ENCODE measurements around the gene RPRML.
"Not testable (repeated sequence)": the region's sequence is repeated elsewhere in the genome, so short reads cannot be mapped to it uniquely, and the experiment has no call there.

Gene RPRML

GRCh38 chr17:46979147-46979863, at the start of gene RPRML:
TSS of gene RPRML (minus strand) at chr17:46979253. CDS start at chr17:46979007, 246 bp downstream.
- peak; percentile 55 for DNase-seq

- not testable (repeated sequence) for DNase-seq
Measured at GRCh38 chr17:47016966-47017365, 37.9 kb upstream of the RPRML start.

- no peak for DNase-seq
Measured at GRCh38 chr17:47013341-47013740, 34.3 kb upstream of the RPRML start.

- no peak for DNase-seq
Measured at GRCh38 chr17:47012457-47012856, 33.4 kb upstream of the RPRML start.

- DNase-seq = no peak
Measured at GRCh38 chr17:47009759-47010594, 30.9 kb upstream of the RPRML start.

- DNase-seq = no peak
Measured at GRCh38 chr17:47004906-47005305, 25.9 kb upstream of the RPRML start.

- not testable (repeated sequence) for DNase-seq
Measured at GRCh38 chr17:47003864-47004263, 24.8 kb upstream of the RPRML start.

GRCh38 chr17:46995841-46996571, 17.0 kb upstream of the RPRML start:
- DNase-seq = no peak

- no peak for DNase-seq
Measured at GRCh38 chr17:46994993-46995392, 15.9 kb upstream of the RPRML start.

- no peak for DNase-seq
Measured at GRCh38 chr17:46991617-46992016, 12.6 kb upstream of the RPRML start.

- DNase-seq = no peak
Measured at GRCh38 chr17:46989637-46990431, 10.8 kb upstream of the RPRML start.

GRCh38 chr17:46987927-46988326, 8.9 kb upstream of the RPRML start:
- DNase-seq = not testable (repeated sequence)

GRCh38 chr17:46986366-46986765, 7.3 kb upstream of the RPRML start:
- peak; percentile 5 for DNase-seq

GRCh38 chr17:46984892-46985291, 5.8 kb upstream of the RPRML start:
- DNase-seq = peak; percentile 84

- peak; percentile 51 for DNase-seq
Measured at GRCh38 chr17:46984341-46984740, 5.3 kb upstream of the RPRML start.

- DNase-seq = no peak
Measured at GRCh38 chr17:46983782-46984181, 4.7 kb upstream of the RPRML start.

- no peak for DNase-seq
Measured at GRCh38 chr17:46982577-46982976, 3.5 kb upstream of the RPRML start.

- no peak for DNase-seq
Measured at GRCh38 chr17:46978489-46979146, 435 bp downstream of the RPRML start.

GRCh38 chr17:46977750-46978488, 1.1 kb downstream of the RPRML start:
- DNase-seq = no peak

- no peak for DNase-seq
Measured at GRCh38 chr17:46977348-46977747, 1.7 kb downstream of the RPRML start.

- no peak for DNase-seq
Measured at GRCh38 chr17:46976626-46977270, 2.3 kb downstream of the RPRML start.

Data from NCI-H1092 treated with DMSO at 0.1 percent for 48 hours (cell line).